Ectodermal cell (in vitro differentiated cells): ENCODE measurements around the gene SDK2.

Experiments used
- H3K27ac ChIP-seq: 2 replicates; pipeline ENCODE4 v1.7.0; 2013; ENCODE audit warnings: mild to moderate bottlenecking, low read depth, low read length; ENCODE audit not compliant: insufficient read depth, poor library complexity, severe bottlenecking
- H3K27me3 ChIP-seq: 2 replicates; pipeline ENCODE4 v1.7.0; 2013; ENCODE audit warnings: mild to moderate bottlenecking, low read length; ENCODE audit not compliant: insufficient read depth, control insufficient read depth, poor library complexity, severe bottlenecking
- H3K36me3 ChIP-seq: one replicate; pipeline ENCODE4 v1.7.0; 2013; ENCODE audit warnings: low read length; ENCODE audit not compliant: control insufficient read depth, insufficient read depth
- H3K4me1 ChIP-seq: one replicate; pipeline ENCODE4 v1.7.0; 2013; ENCODE audit warnings: low read length; ENCODE audit not compliant: control insufficient read depth, insufficient read depth
- H3K4me3 ChIP-seq: 2 replicates; pipeline ENCODE4 v1.7.0; 2013; ENCODE audit warnings: low read depth, low read length, control low read depth; ENCODE audit not compliant: insufficient read depth
- H3K9me3 ChIP-seq: 2 replicates; pipeline ENCODE4 v1.7.0; 2013; ENCODE audit warnings: mild to moderate bottlenecking, low read length, moderate library complexity; ENCODE audit not compliant: control insufficient read depth
- WGBS, 2 experiments: methylation state at CpG; one replicate each; pipeline ENCODE4 v1.1.7; 2013; ENCODE audit warnings: missing lambda C conversion rate in 2 of 2; 5-methylcytosine and 5-hydroxymethylcytosine counted together

SDK2 gene

DNA sequence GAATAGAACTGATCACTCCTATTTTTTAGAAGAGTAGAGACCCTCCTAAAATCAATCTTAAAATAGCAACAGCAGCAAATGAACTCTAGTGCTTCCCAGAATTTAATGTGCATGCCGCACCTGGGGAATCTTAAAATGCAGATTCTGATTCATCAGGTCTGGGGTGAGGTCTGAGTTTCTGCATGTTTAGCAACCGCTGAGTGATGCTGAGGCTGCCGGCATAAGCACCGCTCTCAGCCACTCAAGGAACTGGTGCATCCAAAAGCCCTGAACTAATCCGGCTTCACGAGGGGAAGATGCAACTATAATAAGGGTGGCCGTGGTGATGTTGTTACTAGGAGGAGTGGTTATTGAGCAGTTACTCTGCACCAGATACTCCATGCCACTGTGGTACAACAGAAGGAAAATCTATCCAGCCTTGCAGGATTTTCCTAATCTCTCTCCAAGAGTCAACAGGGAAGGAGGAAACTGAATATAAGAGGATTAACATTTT is 19.7 kb downstream of the SDK2 start:
- no peaks in the 10 kb centered on the region for H3K9me3 ChIP-seq
- no peaks in the 10 kb centered on the region for H3K27me3 ChIP-seq
- H3K27ac ChIP-seq, result no peak overlapping the region
- WGBS, 2 experiments, result 87 to 90% methylated on average over 7 of the region's 7 CpGs
- peaks cover 5% of the 10 kb centered on the region for H3K36me3 ChIP-seq
- no peak overlapping the region for H3K4me3 ChIP-seq
- H3K4me1 ChIP-seq, result peaks cover 55% of the 10 kb centered on the region

DNA sequence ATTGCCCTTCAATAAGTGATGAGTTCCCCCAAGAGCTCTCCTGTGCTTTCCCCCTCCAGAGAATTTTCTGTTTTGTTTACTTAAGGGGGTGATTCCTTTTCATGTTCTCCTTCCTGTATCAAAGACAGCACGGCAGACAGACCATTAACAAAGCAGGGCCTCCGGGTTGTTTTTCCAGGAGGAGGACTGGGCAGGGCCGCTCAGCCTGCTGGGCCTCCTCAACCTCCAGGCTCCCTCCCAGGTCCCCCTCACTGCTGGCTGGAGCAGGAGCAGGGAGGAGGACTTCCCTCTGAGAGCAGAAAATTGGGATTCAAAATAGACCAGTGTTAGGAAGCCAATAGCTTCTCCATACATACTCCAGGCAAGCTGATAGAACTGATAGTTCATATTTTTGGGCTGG is 20.4 kb downstream of the SDK2 start:
- no peaks in the 10 kb centered on the region for H3K27me3 ChIP-seq
- no peak overlapping the region for H3K27ac ChIP-seq
- no peaks in the 10 kb centered on the region for H3K9me3 ChIP-seq
- WGBS, 2 experiments, result 36 to 45% methylated on average over 3 of the region's 3 CpGs
- peaks cover 5% of the 10 kb centered on the region for H3K36me3 ChIP-seq
- H3K4me3 ChIP-seq, result no peak overlapping the region
- peaks cover 49% of the 10 kb centered on the region for H3K4me1 ChIP-seq

DNA sequence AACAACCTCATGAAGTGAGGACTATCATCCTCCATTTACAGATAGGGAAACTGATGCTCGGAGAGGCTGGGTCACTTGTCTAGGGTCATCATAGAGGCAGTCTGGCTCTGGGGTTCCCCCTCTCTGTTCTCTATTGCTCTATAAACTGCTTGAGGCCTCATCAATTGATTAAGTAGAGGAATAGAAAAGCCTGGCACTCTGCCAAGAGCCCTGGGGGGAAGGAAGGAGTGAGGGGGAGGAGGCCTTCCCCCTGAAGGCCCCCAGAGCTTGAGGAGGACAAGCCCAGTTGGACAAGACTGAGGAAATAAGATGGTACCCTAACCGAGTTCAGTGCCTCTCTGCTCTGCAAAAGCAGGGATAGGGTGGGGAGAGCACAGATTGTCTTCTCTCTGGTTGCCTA is 21.0 kb downstream of the SDK2 start:
- Histone ChIP-seq H3K36me3 (peaks cover 5% of the 10 kb centered on the region), H3K4me1 (peaks cover 51% of the 10 kb centered on the region), H3K9me3 (no peaks in the 10 kb centered on the region), H3K4me3 (no peak overlapping the region), H3K27ac (no peak overlapping the region), H3K27me3 (no peaks in the 10 kb centered on the region)
- 64 to 73% methylated on average over 2 of the region's 2 CpGs for WGBS, 2 experiments

DNA sequence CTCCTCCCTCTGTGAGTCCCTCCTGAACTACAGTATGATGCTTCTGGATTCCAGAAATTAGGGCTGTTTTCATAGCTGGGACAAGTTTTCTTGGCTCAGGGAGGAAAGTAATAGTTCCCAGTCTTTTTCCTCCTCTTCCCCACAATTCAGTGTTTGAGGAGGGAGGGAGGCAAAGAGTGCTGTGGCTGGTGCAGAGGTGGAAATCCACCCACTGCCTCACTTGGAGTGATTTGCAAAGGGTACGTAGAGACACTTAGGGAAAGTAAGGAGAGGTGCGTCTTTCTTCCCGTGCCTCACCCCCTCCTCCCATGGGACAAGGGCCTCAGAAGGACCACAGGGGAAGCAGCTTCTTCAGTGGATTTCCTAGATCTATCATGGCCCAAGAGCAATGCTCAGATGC is 21.9 kb downstream of the SDK2 start:
- H3K4me1 ChIP-seq, result peaks cover 59% of the 10 kb centered on the region
- no peaks in the 10 kb centered on the region for H3K9me3 ChIP-seq
- WGBS, 2 experiments, result 93 to 95% methylated on average over 3 of the region's 3 CpGs
- peaks cover 5% of the 10 kb centered on the region for H3K36me3 ChIP-seq
- no peak overlapping the region for H3K4me3 ChIP-seq
- no peak overlapping the region for H3K27ac ChIP-seq
- H3K27me3 ChIP-seq, result no peaks in the 10 kb centered on the region

DNA sequence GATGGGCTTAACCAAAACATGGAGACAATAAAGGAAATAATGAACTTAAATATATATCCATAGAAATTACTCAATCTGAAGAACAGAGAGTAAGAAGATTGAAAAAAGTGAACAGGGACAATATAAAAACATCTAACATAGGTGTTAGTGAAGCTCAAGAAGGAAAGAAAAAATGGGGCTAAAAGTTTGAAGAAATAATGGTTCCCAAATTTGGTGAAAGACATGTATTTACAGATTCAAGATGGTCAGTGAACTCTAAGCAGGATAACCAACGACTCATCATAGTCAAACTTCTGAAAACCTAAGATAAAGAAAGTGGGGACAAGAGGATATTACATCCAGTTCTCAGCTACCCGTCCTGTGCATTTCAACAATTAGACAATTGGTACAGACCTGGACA is 22.6 kb downstream of the SDK2 start:
- 96 to 98% methylated on average over 2 of the region's 2 CpGs for WGBS, 2 experiments
- H3K36me3 ChIP-seq, result peaks cover 5% of the 10 kb centered on the region
- H3K27me3 ChIP-seq, result no peaks in the 10 kb centered on the region
- no peak overlapping the region for H3K4me3 ChIP-seq
- peaks cover 59% of the 10 kb centered on the region for H3K4me1 ChIP-seq
- H3K9me3 ChIP-seq, result no peaks in the 10 kb centered on the region
- H3K27ac ChIP-seq, result no peak overlapping the region

DNA sequence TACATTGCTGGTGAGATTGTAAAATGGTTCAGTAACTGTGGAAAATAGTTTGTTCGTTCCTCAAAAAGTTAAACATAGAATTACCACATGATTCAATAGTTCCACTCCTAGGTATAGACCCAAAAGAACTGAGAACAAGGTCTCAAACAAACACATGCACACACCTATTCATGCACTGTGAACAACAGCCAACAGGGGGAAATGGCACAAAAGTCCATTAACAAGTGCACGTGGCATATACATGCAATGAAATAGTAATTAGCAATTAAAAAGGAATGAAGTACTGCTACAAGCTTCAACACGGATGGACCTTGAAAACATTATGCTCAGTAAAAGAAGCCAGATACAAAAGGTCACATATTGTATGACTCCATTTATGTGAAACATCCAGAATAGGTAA is 23.8 kb downstream of the SDK2 start:
- 94% methylated on average over 2 to 3 of the region's 3 CpGs for WGBS, 2 experiments
- Histone ChIP-seq H3K4me3 (no peak overlapping the region), H3K9me3 (no peaks in the 10 kb centered on the region), H3K4me1 (peaks cover 59% of the 10 kb centered on the region), H3K27me3 (no peaks in the 10 kb centered on the region), H3K36me3 (peaks cover 5% of the 10 kb centered on the region), H3K27ac (no peak overlapping the region)

DNA sequence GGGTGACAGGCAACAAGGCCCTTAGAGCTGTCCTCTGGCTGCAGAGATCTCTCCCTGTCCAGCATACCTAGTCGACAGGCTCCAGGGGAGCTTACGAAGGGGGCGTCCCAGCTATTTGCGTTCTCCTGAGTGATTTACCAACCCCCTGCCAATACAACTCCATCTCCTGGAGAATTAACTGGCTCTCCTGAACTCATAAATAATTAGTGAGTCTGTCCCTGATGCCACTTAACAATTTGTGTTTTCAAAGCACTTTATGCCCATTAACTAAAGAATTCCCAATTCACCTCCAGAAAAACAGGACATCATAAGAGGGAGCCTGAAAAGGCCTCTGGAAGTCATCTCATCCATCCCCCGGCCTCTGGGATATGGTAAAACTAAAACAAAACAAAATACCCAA is 26.7 kb downstream of the SDK2 start:
- Histone ChIP-seq H3K27me3 (no peaks in the 10 kb centered on the region), H3K4me1 (peaks cover 39% of the 10 kb centered on the region), H3K9me3 (no peaks in the 10 kb centered on the region), H3K36me3 (peaks cover 5% of the 10 kb centered on the region), H3K27ac (peak overlapping the region; percentile 79), H3K4me3 (no peak overlapping the region)
- WGBS, 2 experiments, result 64 to 74% methylated on average over 5 of the region's 5 CpGs

DNA sequence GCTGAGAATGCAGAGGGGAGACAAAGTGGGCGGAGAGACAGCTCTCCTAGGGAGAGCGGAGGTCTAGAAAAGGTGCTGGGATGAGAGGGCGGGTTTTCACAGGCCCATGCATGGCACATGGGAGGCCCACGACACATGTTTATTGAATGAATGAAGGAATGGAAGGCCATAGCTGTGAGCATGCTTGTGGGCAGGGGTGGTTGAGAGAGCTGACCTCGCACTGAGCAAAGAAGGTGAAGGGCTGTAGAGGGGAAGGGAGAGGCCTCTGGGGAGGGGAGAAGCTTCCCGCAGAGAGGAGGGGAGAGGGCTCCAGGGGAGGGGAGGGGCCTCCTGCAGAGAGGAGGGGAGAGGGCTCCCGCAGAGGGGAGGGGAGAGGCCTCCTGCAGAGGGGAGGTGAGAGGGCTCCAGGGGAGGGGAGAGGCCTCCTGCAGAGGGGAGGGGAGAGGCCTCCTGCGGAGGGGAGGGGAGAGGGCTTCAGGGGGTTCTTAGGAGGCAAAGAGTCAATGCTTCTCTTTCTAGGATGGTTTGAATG is 27.3 kb downstream of the SDK2 start:
- H3K27me3 ChIP-seq, result no peaks in the 10 kb centered on the region
- peak overlapping the region; percentile 79 for H3K27ac ChIP-seq
- no peak overlapping the region for H3K4me3 ChIP-seq
- H3K9me3 ChIP-seq, result no peaks in the 10 kb centered on the region
- peaks cover 5% of the 10 kb centered on the region for H3K36me3 ChIP-seq
- peaks cover 45% of the 10 kb centered on the region for H3K4me1 ChIP-seq
- 59 to 64% methylated on average over 8 of the region's 8 CpGs for whole genome bisulfite sequencing, 2 experiments

DNA sequence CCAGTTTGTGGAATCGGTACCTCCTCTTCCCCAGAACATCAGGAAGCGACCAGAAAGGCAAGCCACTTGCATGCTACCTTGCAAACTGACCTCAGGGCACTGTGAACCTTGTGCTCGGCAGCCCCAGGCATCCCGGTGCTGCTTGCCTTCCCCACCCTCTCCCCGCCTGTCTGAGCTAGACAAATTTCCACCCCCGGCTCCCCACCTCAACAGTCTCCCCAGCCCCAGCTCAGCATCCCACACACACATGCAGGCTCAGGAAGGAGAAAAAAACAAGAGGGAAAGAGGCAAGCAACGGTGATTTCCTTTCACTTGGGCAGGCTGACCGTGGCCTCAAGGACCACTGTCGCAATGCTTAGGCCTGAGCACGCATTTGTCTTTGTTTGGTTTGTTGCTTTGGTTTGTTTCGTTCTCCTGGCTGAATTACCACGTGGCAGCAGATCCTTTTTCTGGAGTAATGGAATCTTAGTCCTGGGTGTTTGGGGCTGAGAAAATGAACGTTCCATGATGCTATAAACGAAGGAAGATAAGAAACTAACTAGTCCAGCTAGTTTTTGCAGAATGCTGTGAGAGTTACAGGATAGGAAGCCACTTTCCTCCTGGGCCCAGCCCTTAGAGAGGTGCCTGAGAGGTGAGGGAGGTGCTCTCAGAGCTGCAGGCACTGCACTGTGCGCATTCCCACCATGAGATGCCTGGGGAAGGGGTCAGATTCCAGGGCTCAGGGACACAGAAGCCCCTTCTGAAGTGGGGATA is 27.9 kb downstream of the SDK2 start:
- peaks cover 5% of the 10 kb centered on the region for H3K36me3 ChIP-seq
- no peak overlapping the region for H3K4me3 ChIP-seq
- peaks cover 51% of the 10 kb centered on the region for H3K4me1 ChIP-seq
- WGBS, 2 experiments, result 61 to 62% methylated on average over 15 of the region's 15 CpGs
- peak overlapping the region; percentile 79 for H3K27ac ChIP-seq
- H3K9me3 ChIP-seq, result no peaks in the 10 kb centered on the region
- no peaks in the 10 kb centered on the region for H3K27me3 ChIP-seq

DNA sequence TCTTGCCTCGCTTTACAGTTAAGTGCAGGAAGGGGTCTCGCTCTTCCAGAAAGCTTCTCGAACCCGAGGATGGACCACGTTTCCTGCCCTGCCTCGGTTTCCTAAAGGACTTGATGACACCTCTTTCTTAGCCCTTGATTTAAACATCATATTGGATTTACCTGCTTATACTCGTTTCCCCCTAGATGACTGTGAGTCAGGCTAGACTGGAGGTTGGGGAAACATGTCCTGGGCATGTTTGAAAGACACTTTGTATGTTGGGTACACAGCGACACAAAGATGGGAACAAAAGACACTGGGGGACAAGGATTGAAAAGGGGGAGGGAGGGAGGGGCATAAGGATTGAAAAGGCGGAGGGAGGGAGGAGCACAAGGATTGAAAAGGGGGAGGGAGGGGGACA is 30.0 kb downstream of the SDK2 start:
- Histone ChIP-seq H3K27me3 (no peaks in the 10 kb centered on the region), H3K36me3 (no peaks in the 10 kb centered on the region), H3K9me3 (no peaks in the 10 kb centered on the region), H3K27ac (peak overlapping the region; percentile 98), H3K4me3 (no peak overlapping the region), H3K4me1 (peaks cover 72% of the 10 kb centered on the region)
- WGBS, 2 experiments, result 5 to 6% methylated on average over 8 of the region's 9 CpGs
